ENCODE measurements around the gene ANKRD40CL. TPM values are rescaled to one million over a fixed set of nuclear protein-coding genes. Genes with fewer than 3 reads are reported as not detected.

Gene ANKRD40CL
- total RNA-seq, 2 experiments from 2014 or later, result not detected

- no peak for DNase-seq (ENCODE audit: low spot score)
- ChIA-PET POLR2A (no interaction called here), CTCF (ENCODE audit: unreplicated experiment) (interaction anchor here (0.5 kb wide), 1 partner anchor 334 kb away, joined by 3 read pairs; no protein-coding TSS in a partner anchor)
- Histone ChIP-seq H3K4me2 (ENCODE audit: low read length) (no peak overlapping the region), H3K4me3 (ENCODE audit: low read depth, low read length, poor library complexity, severe bottlenecking) (no peak overlapping the region), H3K9me3 (ENCODE audit: low read length) (no peaks in the 10 kb centered on the region), H3K4me1 (ENCODE audit: insufficient read depth, low read length, poor library complexity, severe bottlenecking) (peaks cover 5% of the 10 kb centered on the region), H4K20me1 (ENCODE audit: insufficient read depth, low read length) (peaks cover 5% of the 10 kb centered on the region; the same call in 1 of the 2 replicates), H3K36me3 (ENCODE audit: insufficient read depth, low read length) (peaks cover 2% of the 10 kb centered on the region; the same call in 1 of the 2 replicates), H3K9me2 (ENCODE audit: insufficient read depth, low read length) (no peaks in the 10 kb centered on the region), H2AFZ (ENCODE audit: low read length) (no peak overlapping the region), H3K27ac (ENCODE audit: low read depth, low read length, poor library complexity, severe bottlenecking) (no peak overlapping the region), H3K79me2 (ENCODE audit: insufficient read depth, low read depth, low read length) (peaks cover 11% of the 10 kb centered on the region)
- no peak for TF ChIP-seq CTCF (conservative IDR thresholded peaks at IDR 0.05; ENCODE audit: low read length)
- TF ChIP-seq EZH2phosphoT487 (IDR thresholded peaks at IDR 0.05; ENCODE audit: borderline replicate concordance, low read depth, low read length), result no peak
- intact Hi-C loops (cut with micrococcal nuclease; ENCODE audit: unreplicated experiment), result no loop called here
- BruUV-seq (replicated peaks), result no TSS peak
Observed at GRCh38 chr17:50715471-50715870, 51.8 kb downstream of the ANKRD40CL start.

GRCh38 chr17:50712641-50713040 is 54.7 kb downstream of the ANKRD40CL start:
- Histone ChIP-seq H3K4me1 (ENCODE audit: insufficient read depth, low read length, poor library complexity, severe bottlenecking) (peaks cover 25% of the 10 kb centered on the region), H3K9me2 (ENCODE audit: insufficient read depth, low read length) (no peaks in the 10 kb centered on the region), H3K4me2 (ENCODE audit: low read length) (no peak overlapping the region), H3K27ac (ENCODE audit: low read depth, low read length, poor library complexity, severe bottlenecking) (no peak overlapping the region), H3K4me3 (ENCODE audit: low read depth, low read length, poor library complexity, severe bottlenecking) (no peak overlapping the region), H3K9me3 (ENCODE audit: low read length) (no peaks in the 10 kb centered on the region), H2AFZ (ENCODE audit: low read length) (no peak overlapping the region), H3K79me2 (ENCODE audit: insufficient read depth, low read depth, low read length) (peaks cover 7% of the 10 kb centered on the region; the same call in 1 of the 2 replicates), H4K20me1 (ENCODE audit: insufficient read depth, low read length) (no peaks in the 10 kb centered on the region), H3K36me3 (ENCODE audit: insufficient read depth, low read length) (no peaks in the 10 kb centered on the region)
- CTCF ChIA-PET (ENCODE audit: unreplicated experiment), result no interaction called here
- DNase-seq (ENCODE audit: low spot score), result no peak
- intact Hi-C loops (cut with micrococcal nuclease; ENCODE audit: unreplicated experiment), result no loop called here
- POLR2A ChIA-PET, result no interaction called here
- no TSS peak for BruUV-seq (replicated peaks)
- TF ChIP-seq CTCF (conservative IDR thresholded peaks at IDR 0.05; ENCODE audit: low read length) (no peak), EZH2phosphoT487 (IDR thresholded peaks at IDR 0.05; ENCODE audit: borderline replicate concordance, low read depth, low read length) (no peak)

Small RNA genes lying within 50 kb of the gene (microRNA-seq; reads per million reads assigned to microRNA genes)
- not detected for gene MIR8059 (ENCODE audit: borderline replicate concordance)

Small RNA genes lying within 50 kb of the gene (small RNA-seq; reads per million reads assigned to genes)
- not detected for gene AC005921.1
- not detected for gene MIR8059

Other genes with a start within 250 kb of the ANKRD40CL start
- gene EPN3, start 234.8 kb downstream of the ANKRD40CL start, total RNA-seq (2014; rRNA removed; shearing (Covaris generic)), result 0.28 TPM in 1 of 2 replicates, not detected in the other
- gene EPN3, start 234.8 kb downstream of the ANKRD40CL start, total RNA-seq (2022), result 0.11 TPM in 1 of 2 replicates, not detected in the other
- 4.5 and 8.3 TPM in 2 replicates for gene SPATA20, start 220.3 kb downstream of the ANKRD40CL start, total RNA-seq (2014; rRNA removed; shearing (Covaris generic))
- 7.9 and 11.5 TPM in 2 replicates for gene SPATA20, start 220.3 kb downstream of the ANKRD40CL start, total RNA-seq (2022)
- gene CACNA1G, start 206.8 kb downstream of the ANKRD40CL start, total RNA-seq (2014; rRNA removed; shearing (Covaris generic)), result not detected in 2 replicates
- gene CACNA1G, start 206.8 kb downstream of the ANKRD40CL start, total RNA-seq (2022), result not detected in 2 replicates
- gene ABCC3, start 132.6 kb downstream of the ANKRD40CL start, total RNA-seq (2014; rRNA removed; shearing (Covaris generic)), result not detected in 2 replicates
- gene ABCC3, start 132.6 kb downstream of the ANKRD40CL start, total RNA-seq (2022), result not detected in 2 replicates
- 25.7 and 27.7 TPM in 2 replicates for gene ANKRD40, start 59.6 kb downstream of the ANKRD40CL start, total RNA-seq (2014; rRNA removed; shearing (Covaris generic))
- 47.9 and 50.4 TPM in 2 replicates for gene ANKRD40, start 59.6 kb downstream of the ANKRD40CL start, total RNA-seq (2022)
- gene LUC7L3, start 47.9 kb downstream of the ANKRD40CL start, total RNA-seq (2014; rRNA removed; shearing (Covaris generic)), result 109 and 190 TPM in 2 replicates
- gene LUC7L3, start 47.9 kb downstream of the ANKRD40CL start, total RNA-seq (2022), result 190 and 206 TPM in 2 replicates
- not detected in 2 replicates for gene WFIKKN2, start 68.1 kb upstream of the ANKRD40CL start, total RNA-seq (2014; rRNA removed; shearing (Covaris generic))
- not detected in 2 replicates for gene WFIKKN2, start 68.1 kb upstream of the ANKRD40CL start, total RNA-seq (2022)
- 12.7 and 15.2 TPM in 2 replicates for gene TOB1, start 98.8 kb upstream of the ANKRD40CL start, total RNA-seq (2014; rRNA removed; shearing (Covaris generic))
- 24.8 and 26.4 TPM in 2 replicates for gene TOB1, start 98.8 kb upstream of the ANKRD40CL start, total RNA-seq (2022)

Data from OCI-LY7 (cell line).